Measurements from ENCODE around the gene KCNMA1.

DNA sequence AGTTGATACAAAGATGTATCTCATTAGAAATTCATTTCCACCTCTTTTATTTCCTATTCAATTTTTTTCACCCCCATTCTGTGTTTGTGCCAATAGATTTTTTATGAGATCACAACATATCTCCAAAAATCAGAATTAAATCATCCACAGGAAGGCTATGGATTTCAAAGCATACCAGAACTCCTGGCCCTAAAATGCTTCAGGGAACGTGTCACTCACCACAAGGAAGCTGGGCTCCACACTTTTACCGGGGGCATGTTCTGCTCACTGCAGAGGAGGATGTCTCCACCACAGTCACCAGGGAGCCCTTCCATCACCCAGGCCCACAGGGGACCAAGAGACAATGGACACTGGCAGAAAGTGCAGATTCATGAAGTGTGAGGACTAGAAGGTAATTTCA, 456.8 kb downstream of the KCNMA1 start:
- TF ChIP-seq, protein P1, sequence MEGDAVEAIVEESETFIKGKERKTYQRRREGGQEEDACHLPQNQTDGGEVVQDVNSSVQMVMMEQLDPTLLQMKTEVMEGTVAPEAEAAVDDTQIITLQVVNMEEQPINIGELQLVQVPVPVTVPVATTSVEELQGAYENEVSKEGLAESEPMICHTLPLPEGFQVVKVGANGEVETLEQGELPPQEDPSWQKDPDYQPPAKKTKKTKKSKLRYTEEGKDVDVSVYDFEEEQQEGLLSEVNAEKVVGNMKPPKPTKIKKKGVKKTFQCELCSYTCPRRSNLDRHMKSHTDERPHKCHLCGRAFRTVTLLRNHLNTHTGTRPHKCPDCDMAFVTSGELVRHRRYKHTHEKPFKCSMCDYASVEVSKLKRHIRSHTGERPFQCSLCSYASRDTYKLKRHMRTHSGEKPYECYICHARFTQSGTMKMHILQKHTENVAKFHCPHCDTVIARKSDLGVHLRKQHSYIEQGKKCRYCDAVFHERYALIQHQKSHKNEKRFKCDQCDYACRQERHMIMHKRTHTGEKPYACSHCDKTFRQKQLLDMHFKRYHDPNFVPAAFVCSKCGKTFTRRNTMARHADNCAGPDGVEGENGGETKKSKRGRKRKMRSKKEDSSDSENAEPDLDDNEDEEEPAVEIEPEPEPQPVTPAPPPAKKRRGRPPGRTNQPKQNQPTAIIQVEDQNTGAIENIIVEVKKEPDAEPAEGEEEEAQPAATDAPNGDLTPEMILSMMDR (IDR thresholded peaks at IDR 0.05), result no peak
- TF ChIP-seq POLR2AphosphoS5 (IDR thresholded peaks at IDR 0.05), result no peak
